GM18870 (cell line): ENCODE results near the gene DAPK2.
"Not testable (repeated sequence)": the region's sequence is repeated elsewhere in the genome, so short reads cannot be mapped to it uniquely, and the experiment has no call there.

Experiments
- ATAC-seq: cut with Tn5 transposase; IDR thresholded peaks from one replicate; pipeline ENCODE4 v1.9.1; 2021; ENCODE audit warnings: moderate library complexity; ENCODE audit not compliant: unreplicated experiment

The DAPK2 gene

DNA sequence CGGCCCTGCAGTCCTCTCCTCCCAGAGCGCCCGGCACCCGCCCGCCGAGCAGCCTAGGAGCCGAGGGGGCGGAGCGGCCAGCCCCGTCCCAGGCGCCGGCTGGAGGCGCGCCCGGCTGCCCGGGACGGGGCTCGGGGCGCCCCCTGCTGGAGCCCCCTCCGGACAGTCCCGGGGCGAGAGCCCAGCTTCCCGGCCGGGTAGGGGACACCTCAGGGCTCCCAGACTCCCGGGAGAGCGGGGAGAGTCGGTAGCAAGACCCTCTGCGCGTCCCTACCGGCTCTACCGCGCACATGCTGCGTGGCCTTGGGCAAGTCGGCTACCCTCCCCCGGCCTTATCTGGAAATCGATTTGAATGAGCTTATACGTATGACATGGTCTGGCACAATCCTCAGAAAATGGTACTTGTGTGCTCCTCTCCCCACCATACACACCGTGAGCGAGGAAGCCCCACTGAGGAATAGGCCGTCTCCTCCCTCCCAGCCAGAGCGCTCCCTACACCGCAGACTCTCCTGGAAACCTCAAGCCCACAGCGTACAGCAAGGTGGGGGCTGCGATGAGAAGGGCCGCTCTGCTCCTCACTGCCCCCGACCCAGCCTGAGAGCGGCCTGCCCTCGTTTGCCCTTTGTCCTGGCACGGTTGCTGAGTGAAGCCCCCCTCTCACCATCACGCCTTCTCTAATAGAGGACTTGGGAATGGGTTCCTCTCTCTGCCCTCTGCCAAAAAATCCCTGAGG lies at the start of gene DAPK2:
TSS of gene DAPK2 (minus strand) at position 65 of the 733 bp plus-strand sequence. CDS start 6,224 bp downstream, outside the sequence.
- ATAC-seq = no peak

DNA sequence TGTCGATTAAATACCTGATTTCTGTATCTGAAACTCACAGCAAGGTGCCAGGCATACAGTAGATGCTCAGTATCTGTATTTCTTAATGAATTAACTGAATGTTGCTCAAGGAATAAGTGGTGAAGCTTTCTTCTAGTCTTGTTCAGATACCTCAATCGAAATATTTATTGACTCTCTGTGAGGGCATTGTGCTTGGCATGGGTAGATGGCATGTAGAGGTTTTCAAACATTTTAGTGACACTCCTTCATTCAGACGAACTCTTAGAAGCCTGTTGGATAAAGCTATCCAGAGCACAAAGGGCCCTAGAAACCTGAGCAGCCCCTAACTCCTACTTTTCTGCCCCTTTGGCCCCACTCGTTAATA lies 49.1 kb upstream of the DAPK2 start:
- no peak for ATAC-seq

DNA sequence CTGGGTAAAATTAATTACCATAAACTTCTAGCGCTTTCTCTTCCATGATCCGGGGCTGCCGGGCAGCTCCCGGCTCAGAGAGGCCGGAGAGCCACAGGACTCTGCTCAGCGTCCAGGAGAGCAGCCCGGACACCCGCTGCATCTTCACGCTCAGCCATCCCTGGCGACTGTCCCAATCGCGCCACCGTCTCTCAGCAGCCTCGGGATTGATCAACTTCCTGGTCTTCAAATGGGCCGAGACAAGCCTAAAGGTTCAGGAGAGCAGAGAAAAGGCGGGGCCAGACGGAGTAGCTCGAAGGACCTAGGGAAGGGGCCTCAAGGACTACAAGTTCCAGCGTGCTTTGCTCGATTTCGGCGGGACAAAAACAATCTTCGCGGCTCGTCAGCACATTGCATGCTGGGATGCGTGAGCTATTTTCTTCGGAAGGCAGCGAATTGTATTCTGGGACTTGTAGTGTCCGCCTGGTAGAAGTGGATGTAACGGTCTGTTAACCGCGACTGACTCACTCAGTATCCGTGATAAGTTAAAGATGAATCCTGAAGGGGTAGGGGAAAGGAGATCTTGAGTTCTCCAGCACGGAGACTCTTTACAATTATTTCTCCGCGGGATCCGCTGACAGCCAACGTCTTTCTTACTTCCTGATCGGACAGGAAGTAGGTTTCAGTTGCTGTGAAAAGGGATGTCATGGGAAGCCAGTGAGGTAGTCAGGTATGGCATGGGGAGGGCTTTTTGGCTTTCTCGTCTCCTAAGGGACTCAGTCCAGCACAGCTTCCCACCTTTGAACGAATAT lies 47.5 kb upstream of the DAPK2 start, which contains the start of gene CIAO2A:
TSS of gene CIAO2A (minus strand) at position 212 of the 791 bp plus-strand sequence. CDS start at position 142, 70 bp downstream.
- ATAC-seq = peak; percentile 70

DNA sequence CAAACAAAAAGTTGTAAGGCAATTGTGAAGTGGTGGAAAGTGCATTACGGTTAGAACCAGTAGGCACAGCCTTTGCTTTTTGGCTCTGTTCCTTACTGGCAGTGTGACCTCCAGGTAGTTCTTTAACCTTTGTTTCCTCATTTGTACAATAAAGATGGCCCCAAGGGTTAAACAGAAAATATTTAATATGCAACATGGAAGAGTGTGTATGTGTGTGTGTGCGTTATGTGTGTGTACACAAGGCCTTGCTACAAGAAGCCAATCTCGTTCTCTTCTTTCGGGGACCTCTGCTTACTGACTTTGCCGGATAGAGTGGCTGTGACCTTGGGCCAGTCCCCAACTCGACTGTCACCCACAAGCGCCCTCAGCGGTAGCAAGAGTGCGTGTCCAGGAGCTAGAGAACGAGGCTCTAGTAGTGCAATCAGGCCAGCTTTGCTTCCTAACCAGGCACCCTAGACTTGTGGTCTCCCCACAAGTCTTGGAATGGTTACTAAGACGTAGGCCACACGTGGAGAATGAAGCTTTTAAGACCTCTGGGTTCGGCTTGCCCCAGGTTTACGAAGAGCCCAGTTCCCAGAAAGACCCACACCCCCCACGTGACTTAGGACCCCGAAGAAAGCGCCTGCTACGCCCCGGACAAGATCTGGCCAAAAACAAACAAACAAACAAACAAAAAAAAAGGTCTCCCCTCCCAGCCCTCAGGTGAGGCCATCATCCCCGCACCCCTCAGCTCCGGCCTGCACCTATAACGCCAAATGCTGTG lies 46.8 kb upstream of the DAPK2 start:
- no peak for ATAC-seq

DNA sequence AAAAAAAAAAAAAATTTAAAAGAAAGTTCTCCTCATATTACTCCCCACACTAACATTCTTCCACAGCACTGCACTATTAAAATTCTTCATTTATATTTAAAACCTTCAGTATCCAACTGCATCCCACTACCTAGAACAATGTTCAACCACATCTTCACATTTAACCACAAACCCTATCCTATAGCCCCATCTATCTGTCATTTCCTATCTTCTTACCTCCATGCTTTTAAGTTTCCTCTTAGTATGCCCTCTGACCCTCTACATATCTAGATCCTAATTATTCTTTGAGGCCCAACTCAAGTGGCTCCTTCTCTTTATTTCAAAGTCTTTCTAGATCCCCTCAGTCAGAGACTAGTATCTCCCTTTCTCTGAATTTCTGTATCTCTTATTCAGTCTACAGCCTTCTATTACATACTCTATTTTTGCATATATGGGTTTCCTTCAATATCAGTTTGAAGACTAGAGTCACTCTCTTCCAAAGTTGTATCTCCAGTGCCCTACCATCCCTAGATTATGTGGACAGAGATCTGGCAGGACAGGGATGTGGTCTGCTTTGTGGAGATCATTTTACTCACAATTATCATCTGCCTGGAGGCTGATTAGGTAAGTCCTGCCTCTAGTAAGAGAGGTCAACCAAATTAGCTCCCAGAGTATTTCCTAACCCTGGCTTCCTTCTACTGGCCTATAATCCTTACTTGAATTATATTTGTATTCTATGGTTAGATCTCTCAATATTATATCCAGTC lies 46.0 kb upstream of the DAPK2 start:
- ATAC-seq = no peak

DNA sequence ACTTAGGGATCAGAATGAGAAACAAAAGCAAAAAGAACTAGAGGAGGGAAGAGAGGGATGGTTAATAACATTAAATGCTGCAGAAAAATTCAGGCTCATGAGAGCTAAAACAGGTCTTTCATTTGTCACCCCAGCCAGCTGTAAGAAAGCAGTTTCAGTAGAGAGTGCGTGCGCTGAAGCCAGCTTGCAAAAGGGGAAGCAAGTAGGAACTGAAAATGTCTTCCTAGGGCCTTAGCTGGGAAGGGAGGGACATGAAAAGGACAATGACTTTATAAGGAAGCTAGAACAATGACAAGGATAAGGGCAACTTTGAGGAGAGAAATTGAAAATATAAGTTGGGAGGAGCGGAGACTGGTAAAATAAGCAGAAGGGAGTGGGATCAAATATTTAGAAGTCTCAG lies 44.2 kb upstream of the DAPK2 start:
- ATAC-seq = no peak

DNA sequence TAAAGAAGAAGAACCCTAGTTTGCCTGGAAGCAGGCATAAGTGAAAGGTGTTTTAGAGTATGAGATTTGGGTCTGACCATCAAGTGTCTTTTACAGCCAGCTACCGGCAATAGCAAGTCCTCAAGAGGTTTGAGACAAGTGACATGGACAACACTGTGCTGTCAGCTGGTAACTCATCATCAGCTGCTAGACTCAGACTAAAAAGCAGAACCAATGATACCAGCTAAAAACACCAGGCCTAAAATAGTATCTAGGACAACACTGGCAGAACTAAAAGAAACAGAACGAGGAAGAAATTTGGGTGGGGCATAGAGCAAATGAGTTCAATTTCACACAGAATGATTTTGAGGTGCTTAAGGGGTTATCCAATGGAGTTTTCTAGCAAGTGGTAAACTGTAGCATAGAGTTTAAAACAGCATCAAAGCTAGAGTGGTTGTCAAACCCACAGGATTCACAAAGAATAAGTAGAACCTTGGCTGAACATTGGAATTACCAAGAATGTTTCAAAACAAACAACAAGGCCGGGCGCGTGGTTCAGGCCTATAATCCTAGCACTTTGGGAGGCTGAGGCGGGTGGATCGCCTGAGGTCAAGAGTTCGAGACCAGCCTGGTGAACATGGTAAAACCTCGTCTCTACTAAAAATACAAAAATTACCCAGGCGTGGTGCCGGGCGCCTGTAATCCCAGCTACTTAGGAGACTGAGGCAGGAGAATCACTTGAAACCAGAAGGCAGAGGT lies 43.4 kb upstream of the DAPK2 start:
- no peak for ATAC-seq

DNA sequence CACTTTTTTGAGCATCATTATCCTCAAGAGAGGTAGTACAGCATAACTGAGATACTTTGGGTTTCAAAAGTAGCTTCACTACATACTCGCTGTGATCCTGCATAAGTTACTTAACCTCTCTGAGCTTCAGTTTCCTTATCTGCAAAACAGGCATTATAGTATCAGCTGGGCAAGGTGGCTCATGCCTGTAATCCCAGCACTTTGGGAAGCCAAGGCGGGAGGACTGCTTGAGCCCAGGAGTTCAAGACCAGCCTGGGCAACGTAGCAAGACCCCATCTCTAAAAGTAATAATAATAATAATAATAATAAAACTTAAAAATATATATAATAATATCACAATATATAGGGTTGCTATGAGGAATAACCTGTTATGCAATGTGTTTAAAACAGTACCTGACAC lies 36.5 kb upstream of the DAPK2 start:
- ATAC-seq = no peak

DNA sequence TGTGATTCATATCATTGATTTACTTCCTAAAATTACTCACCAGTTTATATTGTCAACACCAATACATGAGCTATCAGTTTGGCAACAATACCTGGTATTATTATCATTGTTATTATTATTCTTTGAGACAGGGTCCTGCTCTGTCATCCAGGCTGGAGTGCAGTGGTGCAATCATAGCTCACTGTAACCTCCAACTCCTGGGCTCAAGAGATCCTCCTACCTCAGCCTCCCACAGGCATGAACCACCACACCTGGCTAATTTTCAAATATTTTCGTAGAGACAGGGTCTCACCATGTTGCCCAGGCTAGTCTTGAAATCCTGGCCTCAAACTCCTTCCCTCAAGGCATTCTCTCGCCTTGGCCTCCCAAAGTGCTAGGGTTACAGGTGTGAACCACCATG lies 27.2 kb upstream of the DAPK2 start:
- not testable (repeated sequence) for ATAC-seq

DNA sequence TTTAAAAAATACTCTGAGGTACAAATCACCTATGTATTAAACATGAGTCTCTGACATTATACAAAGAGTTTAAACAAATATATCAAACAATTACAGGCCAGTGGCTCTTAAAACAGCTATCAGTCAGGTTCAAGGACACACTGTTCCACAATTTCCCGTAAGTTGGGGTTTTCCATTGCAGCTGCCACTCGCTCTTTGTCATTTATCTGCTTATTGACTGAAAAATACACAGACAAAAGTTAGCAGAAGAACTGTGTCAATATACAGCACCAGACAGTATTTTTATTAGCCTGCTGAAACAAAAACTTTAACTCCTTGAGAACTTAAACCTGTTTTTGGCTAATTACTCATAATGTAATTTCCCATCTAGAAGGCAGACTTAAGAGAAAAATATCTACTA lies 26.5 kb upstream of the DAPK2 start:
- ATAC-seq = no peak

DNA sequence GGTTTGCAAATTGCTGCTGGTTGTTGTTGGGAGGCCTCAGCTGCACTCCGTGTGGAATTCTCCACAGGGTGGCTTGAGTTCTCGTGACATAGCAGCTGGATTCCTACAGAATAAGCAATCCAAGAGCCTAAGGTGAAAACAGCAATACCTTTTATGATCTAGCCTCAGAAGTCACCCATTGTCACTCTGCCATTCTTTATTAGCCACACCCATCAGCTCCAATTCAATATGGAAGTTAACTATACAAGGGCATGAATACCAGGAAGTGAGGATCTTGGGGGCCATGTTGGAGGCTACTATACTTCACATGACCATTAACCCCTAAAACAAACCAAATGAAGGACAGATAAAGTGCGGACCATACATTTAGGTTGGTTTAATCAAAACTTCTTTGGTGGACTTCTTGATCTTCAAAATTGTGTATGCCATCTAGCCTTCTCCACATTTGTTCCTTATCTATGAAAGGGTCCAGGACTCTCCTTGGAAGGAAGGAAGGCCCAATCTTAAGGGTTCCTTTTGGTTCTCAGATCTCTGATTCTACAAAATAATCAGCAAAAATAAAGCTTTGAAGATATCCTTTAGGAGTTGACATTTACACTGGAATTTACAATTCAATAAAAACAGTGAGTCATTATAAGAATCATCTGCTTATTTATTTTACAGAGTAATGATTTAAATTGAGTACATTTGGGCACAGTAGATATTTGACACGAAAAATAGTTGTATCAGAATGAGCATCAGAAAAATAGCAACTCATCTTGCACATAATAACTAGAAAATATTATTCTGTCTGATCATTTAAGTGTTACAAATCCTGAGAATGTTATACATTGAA lies 25.9 kb upstream of the DAPK2 start:
- no peak for ATAC-seq

DNA sequence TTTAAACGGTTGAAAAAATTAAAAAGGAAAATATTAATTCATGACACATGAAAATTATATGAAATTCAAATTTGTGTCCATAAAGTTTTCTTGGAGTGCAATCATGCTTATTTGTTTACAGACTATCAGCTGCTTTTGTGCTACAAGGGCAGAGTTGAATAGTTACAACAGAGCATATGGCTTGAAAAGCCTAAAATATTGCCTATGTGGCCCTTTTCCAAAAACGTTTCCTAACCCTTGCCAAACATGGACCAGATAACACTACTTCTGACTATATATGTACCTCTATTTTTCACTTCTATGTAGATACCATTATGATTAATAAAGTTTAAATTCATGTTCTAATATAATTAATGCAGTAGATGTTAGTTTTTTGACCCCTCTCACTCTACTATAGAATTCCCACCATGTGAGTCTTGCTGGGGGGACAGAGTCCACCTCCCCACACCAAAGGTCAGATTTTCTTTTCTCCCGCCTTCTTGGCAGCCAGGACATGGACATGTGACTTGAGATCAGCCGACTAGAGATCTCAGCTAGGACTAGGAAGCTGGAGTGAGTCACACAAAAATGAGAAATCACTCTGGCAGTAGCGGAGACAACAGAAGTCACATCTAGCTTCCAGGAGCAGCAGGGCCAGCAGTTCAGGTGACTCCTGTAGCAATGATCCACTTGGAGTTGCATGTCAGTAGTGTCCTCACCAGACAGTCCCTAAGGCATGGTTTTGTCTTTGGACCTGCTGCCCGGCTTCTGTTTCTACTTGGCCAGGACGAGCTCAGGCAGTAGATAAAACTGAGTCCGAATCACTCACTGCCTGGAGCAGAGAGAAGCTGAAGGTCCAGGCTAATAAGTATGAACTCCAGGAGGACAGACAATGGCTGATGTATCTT lies 24.9 kb upstream of the DAPK2 start:
- no peak for ATAC-seq

DNA sequence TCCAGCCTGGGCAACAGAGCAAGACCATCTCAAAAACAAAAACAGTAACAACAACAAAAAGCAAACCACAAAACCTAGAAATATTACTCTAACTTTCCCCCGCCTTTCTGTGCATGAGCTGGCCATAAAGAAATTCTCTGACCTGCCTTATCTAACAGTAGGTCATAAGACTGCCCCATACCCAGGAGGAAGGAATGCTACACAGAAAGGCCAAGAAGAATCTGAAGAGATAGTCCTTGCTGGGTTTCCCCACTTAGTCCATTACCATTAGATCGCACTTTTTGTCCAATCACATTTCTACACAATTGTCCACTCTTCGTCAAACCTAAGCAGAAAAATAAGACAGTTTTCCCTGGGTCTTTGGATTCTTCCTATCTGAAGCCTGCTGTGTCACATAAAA lies 23.8 kb upstream of the DAPK2 start:
- no peak for ATAC-seq

DNA sequence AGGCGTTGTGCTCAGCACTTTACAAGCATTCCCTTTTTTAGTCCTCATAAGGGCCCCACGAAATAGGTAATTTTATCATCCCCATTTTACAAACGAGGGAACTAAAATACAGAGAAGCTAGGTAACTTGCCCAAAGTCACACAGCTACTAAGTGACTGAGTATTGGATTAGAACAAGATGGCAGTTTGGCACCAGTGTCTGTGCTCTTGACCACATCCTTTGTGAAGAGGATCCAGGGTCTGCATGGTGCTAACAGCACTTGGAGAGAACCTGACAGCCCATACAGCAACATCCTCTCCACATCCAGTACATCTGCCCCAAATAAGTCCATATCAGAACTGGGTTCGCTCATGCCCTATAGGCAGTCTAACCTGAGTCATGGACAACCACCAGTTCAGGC lies 21.8 kb upstream of the DAPK2 start:
- ATAC-seq = no peak

DNA sequence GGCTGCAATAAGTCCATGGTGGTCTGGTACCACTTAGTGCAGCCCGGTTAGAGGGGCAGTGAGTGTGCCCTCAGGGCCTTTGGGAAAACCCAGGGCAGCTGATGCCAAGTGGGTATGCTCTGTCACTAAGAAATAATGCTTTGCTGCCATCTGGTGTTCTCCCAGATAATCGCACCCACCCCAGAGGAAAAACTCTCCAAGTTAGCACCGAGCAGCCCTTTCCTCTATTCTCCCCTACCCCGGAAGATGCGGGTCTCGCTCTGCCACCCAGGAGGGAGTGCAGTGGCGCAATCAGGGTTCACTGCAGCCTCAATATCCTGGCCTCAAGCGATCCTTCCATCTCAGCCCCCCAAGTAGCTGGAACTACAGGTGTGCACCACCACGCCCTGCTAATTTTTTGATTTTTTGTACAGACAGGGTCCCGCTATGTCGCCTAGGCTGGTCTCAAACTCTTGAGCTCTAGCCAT lies 21.3 kb upstream of the DAPK2 start:
- ATAC-seq = no peak

DNA sequence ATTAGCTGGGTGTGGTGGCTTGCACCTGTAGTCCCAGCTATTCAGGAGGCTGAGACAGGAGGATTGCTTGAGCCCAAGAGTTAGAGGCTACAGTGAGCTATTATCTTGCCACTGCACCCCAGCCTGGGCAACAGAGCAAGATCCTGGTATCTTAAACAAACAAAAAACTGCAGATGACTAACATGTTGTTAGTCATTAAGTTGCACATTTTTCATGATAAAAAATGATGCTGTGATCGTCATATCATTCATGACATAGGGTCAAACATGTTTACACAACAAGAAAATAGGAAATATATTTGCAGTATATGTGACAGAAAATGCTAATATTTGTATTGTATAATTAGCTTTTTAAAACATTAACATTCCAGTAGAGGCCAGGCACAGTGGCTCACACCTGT lies 20.2 kb upstream of the DAPK2 start:
- no peak for ATAC-seq

DNA sequence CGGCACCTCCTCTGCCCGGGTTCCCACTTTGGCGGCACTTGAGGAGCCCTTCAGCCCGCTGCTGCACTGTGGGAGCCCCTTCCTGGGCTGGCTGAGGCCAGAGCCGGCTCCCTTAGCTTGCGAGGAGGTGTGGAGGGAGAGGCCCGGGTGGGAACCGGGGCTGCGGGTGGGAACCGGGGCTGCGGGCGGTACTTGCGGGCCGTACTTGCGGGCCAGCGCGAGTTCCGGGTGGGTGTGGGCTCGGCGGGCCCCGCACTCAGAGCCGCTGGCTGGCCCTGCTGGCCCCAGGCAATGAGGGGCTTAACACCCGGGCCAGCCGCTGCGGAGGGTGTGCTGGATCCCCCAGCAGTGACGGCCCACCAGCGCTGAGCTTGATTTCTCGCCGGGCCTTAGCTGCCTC lies 14.4 kb upstream of the DAPK2 start:
- no peak for ATAC-seq

DNA sequence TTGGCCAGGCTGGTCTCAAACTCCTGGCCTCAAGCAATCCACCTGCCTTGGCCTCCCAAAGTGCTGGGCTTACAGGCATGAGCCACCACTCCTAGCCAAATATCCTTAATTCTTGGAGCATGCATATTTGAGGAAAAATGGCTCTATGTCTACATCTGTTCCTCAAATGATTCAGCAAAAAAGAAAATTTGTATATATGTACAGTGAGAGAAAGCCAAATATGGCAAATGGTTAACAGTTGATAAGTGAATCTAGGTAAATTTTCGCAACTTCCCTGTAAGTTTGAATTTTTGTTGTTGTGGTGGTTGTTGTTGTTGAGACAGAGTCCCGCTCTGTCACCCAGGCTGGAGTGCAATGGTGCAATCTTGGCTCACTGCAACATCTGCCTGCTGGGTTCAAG lies 12.8 kb upstream of the DAPK2 start:
- not testable (repeated sequence) for ATAC-seq
